H9 (cell line): Measurements from ENCODE around the gene ZC3HAV1. TPM values are rescaled to one million over a fixed set of nuclear protein-coding genes. Genes with fewer than 3 reads are reported as not detected.

Experiments used
- DNase-seq: peaks from one replicate; pipeline ENCODE4 v3.0.0-alpha.2; 2017
- H2AFZ ChIP-seq: one replicate; pipeline ENCODE4 v1.6.1; 2013; ENCODE audit warnings: mild to moderate bottlenecking, low read length, control low read depth, moderate library complexity
- H2AK5ac ChIP-seq: 2 replicates; pipeline ENCODE4 v1.6.1; 2013; ENCODE audit warnings: low read length, control low read depth, mixed read lengths; ENCODE audit not compliant: insufficient read length
- H2BK120ac ChIP-seq: one replicate; pipeline ENCODE4 v1.6.1; 2013; ENCODE audit warnings: low read depth, mild to moderate bottlenecking, low read length, control low read depth, inconsistent platforms; ENCODE audit not compliant: poor library complexity, severe bottlenecking
- H2BK12ac ChIP-seq: 2 replicates; pipeline ENCODE4 v1.6.1; 2013; ENCODE audit warnings: low read length, control low read depth, mixed read lengths, low read depth; ENCODE audit not compliant: insufficient read length
- H2BK15ac ChIP-seq: 2 replicates; pipeline ENCODE4 v1.6.1; 2013; ENCODE audit warnings: low read depth, low read length, control low read depth
- H2BK20ac ChIP-seq: one replicate; pipeline ENCODE4 v1.6.1; 2013; ENCODE audit warnings: low read depth, mild to moderate bottlenecking, low read length, control low read depth, inconsistent platforms; ENCODE audit not compliant: poor library complexity, severe bottlenecking
- H2BK5ac ChIP-seq: 2 replicates; pipeline ENCODE4 v1.6.1; 2013; ENCODE audit warnings: low read length, control low read depth, mixed read lengths; ENCODE audit not compliant: insufficient read length
- H3K14ac ChIP-seq: 2 replicates; pipeline ENCODE4 v1.6.1; 2013; ENCODE audit warnings: low read length, control low read depth; ENCODE audit not compliant: insufficient read depth
- H3K18ac ChIP-seq: 2 replicates; pipeline ENCODE4 v1.6.1; 2013; ENCODE audit warnings: low read depth, mild to moderate bottlenecking, mixed read lengths, low read length, control low read depth; ENCODE audit not compliant: insufficient read length
- H3K23ac ChIP-seq: 2 replicates; pipeline ENCODE4 v1.6.1; 2013; ENCODE audit warnings: low read length, control low read depth, mixed read lengths, low read depth; ENCODE audit not compliant: insufficient read length
- H3K23me2 ChIP-seq: 2 replicates; pipeline ENCODE4 v1.6.1; 2013; ENCODE audit warnings: low read depth, mild to moderate bottlenecking, mixed read lengths, low read length, control low read depth; ENCODE audit not compliant: insufficient read length, poor library complexity, severe bottlenecking
- H3K27ac ChIP-seq: 2 replicates; pipeline ENCODE4 v1.5.1; 2013; ENCODE audit warnings: low read length, control low read depth, mixed read lengths, low read depth; ENCODE audit not compliant: insufficient read length
- H3K27me3 ChIP-seq: 2 replicates; pipeline ENCODE4 v1.6.1; 2013; ENCODE audit warnings: low read length, control low read depth, inconsistent platforms; ENCODE audit not compliant: insufficient read depth
- H3K4ac ChIP-seq: 2 replicates; pipeline ENCODE4 v1.6.1; 2013; ENCODE audit warnings: low read depth, mild to moderate bottlenecking, control low read depth, inconsistent platforms, low read length, moderate library complexity
- H3K4me1 ChIP-seq: 2 replicates; pipeline ENCODE4 v1.6.1; 2013; ENCODE audit warnings: low read length, control low read depth, inconsistent platforms; ENCODE audit not compliant: insufficient read depth
- H3K4me2 ChIP-seq: 2 replicates; pipeline ENCODE4 v1.6.1; 2013; ENCODE audit warnings: low read length, control low read depth, mixed read lengths; ENCODE audit not compliant: insufficient read length, insufficient read depth
- H3K56ac ChIP-seq: 2 replicates; pipeline ENCODE4 v1.6.1; 2013; ENCODE audit warnings: low read depth, mild to moderate bottlenecking, mixed read lengths, low read length, control low read depth; ENCODE audit not compliant: insufficient read length
- H3K79me1 ChIP-seq: 2 replicates; pipeline ENCODE4 v1.6.1; 2013; ENCODE audit warnings: low read depth, mild to moderate bottlenecking, moderate library complexity, low read length, control low read depth, inconsistent platforms; ENCODE audit not compliant: insufficient read depth, poor library complexity, severe bottlenecking
- H3K79me2 ChIP-seq: 2 replicates; pipeline ENCODE4 v1.6.1; 2013; ENCODE audit warnings: low read length, control low read depth, inconsistent platforms; ENCODE audit not compliant: insufficient read depth
- H3K9ac ChIP-seq: 2 replicates; pipeline ENCODE4 v1.6.1; 2013; ENCODE audit warnings: low read length, control low read depth, mixed read lengths; ENCODE audit not compliant: insufficient read length; ENCODE audit errors: extremely low read depth
- H3K9me3 ChIP-seq: one replicate; pipeline ENCODE4 v1.6.1; 2013; ENCODE audit warnings: low read depth, low read length, inconsistent platforms; ENCODE audit not compliant: control insufficient read depth
- H3T11ph ChIP-seq: one replicate; pipeline ENCODE4 v1.6.1; 2013; ENCODE audit warnings: mild to moderate bottlenecking, low read length, control low read depth, inconsistent platforms
- H4K20me1 ChIP-seq: one replicate; pipeline ENCODE4 v1.6.1; 2013; ENCODE audit not compliant: control insufficient read depth, insufficient read length, insufficient read depth
- H4K5ac ChIP-seq: 2 replicates; pipeline ENCODE4 v1.6.1; 2013; ENCODE audit warnings: low read depth, mild to moderate bottlenecking, mixed read lengths, low read length, control low read depth; ENCODE audit not compliant: insufficient read length
- H4K8ac ChIP-seq: replicated peaks from 2 replicates; pipeline ENCODE4 v1.6.1; 2013; ENCODE audit warnings: low read length, control low read depth, mixed read lengths, low read depth; ENCODE audit not compliant: insufficient read length
- H4K91ac ChIP-seq: 2 replicates; pipeline ENCODE4 v1.6.1; 2013; ENCODE audit warnings: low read depth, mild to moderate bottlenecking, moderate library complexity, mixed read lengths, low read length, control low read depth; ENCODE audit not compliant: insufficient read length
- H3K27ac Mint-ChIP-seq, 3 experiments: 2 replicates in 2 of 3; 3 replicates in 1 of 3; pipeline ENCODE4 v1.8.0; 2020 to 2021; ENCODE audit warnings: mixed read lengths in 3 of 3, mild to moderate bottlenecking in 1 of 3, moderate library complexity in 1 of 3
- H3K27me3 Mint-ChIP-seq: 2 replicates; pipeline ENCODE4 v1.8.0; 2021; ENCODE audit warnings: low read depth, mild to moderate bottlenecking, moderate library complexity, mixed read lengths
- H3K36me3 Mint-ChIP-seq, 3 experiments: 2 replicates in 2 of 3; 3 replicates in 1 of 3; pipeline ENCODE4 v1.8.0; 2020 to 2021; ENCODE audit warnings: low read depth in 3 of 3, mixed read lengths in 3 of 3; ENCODE audit not compliant: insufficient read depth in 1 of 3
- H3K4me1 Mint-ChIP-seq, 2 experiments: 2 replicates each; pipeline ENCODE4 v1.8.0; 2020; ENCODE audit warnings: mixed read lengths in 2 of 2
- H3K4me3 Mint-ChIP-seq, 2 experiments: 2 replicates in 1 of 2; 3 replicates in 1 of 2; pipeline ENCODE4 v1.8.0; 2020 to 2021; ENCODE audit warnings: mild to moderate bottlenecking in 2 of 2, mixed read lengths in 2 of 2, moderate library complexity in 1 of 2
- H3K9me3 Mint-ChIP-seq, 2 experiments: 2 replicates in 1 of 2; 3 replicates in 1 of 2; pipeline ENCODE4 v1.8.0; 2020; ENCODE audit warnings: mild to moderate bottlenecking in 2 of 2, mixed read lengths in 2 of 2, moderate library complexity in 1 of 2
- WGBS: extraction: QIAGEN DNeasy Blood & Tissue Kit; methylation state at CpG from one replicate; pipeline ENCODE4 v1.1.7; 2013; ENCODE audit warnings: missing lambda C conversion rate, low lambda C conversion rate, mixed read lengths; ENCODE audit not compliant: insufficient read length; ENCODE audit errors: extremely low coverage; 5-methylcytosine and 5-hydroxymethylcytosine counted together
- total RNA-seq: library from RNA; stranded (reverse); gene quantifications from 2 replicates; pipeline ENCODE4 v1.2.1, GENCODE V29; 2021
- TF ChIP-seq, protein P1 (sequence below): fragments of 200-600 bp; sonication (generic); conservative IDR thresholded peaks from 3 replicates; pipeline ENCODE4 v1.8.0; 2021; ENCODE audit warnings: antibody characterized with exemption, mild to moderate bottlenecking

ZC3HAV1 gene
- total RNA-seq, 1 experiment from 2014 or later, result 32.8 TPM

DNA sequence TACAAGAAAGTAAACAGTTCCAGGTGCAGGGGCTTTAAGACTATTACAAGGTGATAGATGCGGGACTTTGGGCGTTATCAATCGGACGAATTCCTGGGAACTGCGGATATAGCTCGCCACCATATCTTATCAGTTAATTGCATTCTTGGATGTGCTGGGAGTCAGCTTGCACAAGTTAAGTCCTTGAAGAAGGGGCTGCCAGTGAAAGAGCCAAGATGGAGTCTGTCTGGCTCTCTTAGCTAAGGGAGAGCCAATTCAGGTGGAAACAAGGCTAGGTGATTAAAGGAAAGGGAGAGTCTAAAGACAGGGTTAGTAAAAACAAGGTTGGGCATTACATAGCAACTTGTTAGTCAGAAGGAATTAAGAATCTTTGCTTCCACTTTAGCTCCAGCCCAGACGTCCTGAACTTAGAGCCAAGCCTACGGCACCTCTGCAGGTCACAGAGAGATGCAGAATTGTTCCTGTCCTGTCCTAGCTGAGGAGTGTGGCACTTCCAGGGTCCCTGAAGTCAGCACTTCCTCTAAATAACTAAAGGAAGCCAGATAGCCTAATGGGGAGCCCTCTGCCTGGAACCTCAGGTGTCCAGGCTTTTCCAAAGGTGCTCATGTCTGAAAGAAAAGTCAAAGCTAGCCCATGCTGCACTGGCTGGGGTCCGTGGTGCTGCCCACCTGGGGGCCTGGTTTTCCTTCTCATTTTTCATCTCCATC is 17.3 kb downstream of the ZC3HAV1 start:
- H2BK120ac ChIP-seq, result no peak overlapping the region
- H2AK5ac ChIP-seq, result no peak overlapping the region
- no peak overlapping the region for H4K8ac ChIP-seq
- no peak overlapping the region for H3K4ac ChIP-seq
- peaks cover 4% of the 10 kb centered on the region for H3K79me1 ChIP-seq
- H3K23me2 ChIP-seq, result no peaks in the 10 kb centered on the region
- peak overlapping the region; percentile 36 for H2BK12ac ChIP-seq
- H3K14ac ChIP-seq, result no peak overlapping the region
- no peak overlapping the region for H3K18ac ChIP-seq
- no peak overlapping the region for H3K23ac ChIP-seq
- H3K4me1 Mint-ChIP-seq, result peaks cover 36 to 40% of the 10 kb centered on the region in 2 experiments
- no peak overlapping the region for H3T11ph ChIP-seq
- TF ChIP-seq, protein P1, sequence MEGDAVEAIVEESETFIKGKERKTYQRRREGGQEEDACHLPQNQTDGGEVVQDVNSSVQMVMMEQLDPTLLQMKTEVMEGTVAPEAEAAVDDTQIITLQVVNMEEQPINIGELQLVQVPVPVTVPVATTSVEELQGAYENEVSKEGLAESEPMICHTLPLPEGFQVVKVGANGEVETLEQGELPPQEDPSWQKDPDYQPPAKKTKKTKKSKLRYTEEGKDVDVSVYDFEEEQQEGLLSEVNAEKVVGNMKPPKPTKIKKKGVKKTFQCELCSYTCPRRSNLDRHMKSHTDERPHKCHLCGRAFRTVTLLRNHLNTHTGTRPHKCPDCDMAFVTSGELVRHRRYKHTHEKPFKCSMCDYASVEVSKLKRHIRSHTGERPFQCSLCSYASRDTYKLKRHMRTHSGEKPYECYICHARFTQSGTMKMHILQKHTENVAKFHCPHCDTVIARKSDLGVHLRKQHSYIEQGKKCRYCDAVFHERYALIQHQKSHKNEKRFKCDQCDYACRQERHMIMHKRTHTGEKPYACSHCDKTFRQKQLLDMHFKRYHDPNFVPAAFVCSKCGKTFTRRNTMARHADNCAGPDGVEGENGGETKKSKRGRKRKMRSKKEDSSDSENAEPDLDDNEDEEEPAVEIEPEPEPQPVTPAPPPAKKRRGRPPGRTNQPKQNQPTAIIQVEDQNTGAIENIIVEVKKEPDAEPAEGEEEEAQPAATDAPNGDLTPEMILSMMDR, result no peak
- H2BK15ac ChIP-seq, result no peak overlapping the region
- DNase-seq, result no peak
- peak overlapping the region; percentile 19 to 82 (median 80); a peak in 4 of 7 replicates for H3K27ac Mint-ChIP-seq
- H3K56ac ChIP-seq, result no peak overlapping the region
- peaks cover 14 to 20% (median 16%) of the 10 kb centered on the region in 3 experiments; a peak in 6 of 7 replicates for H3K36me3 Mint-ChIP-seq
- no peak overlapping the region for H2AFZ ChIP-seq
- no peaks in the 10 kb centered on the region for H4K20me1 ChIP-seq
- H3K27me3 ChIP-seq, result no peaks in the 10 kb centered on the region
- no peaks in the 10 kb centered on the region for H3K27me3 Mint-ChIP-seq
- no peaks in the 10 kb centered on the region; a peak in 1 of 5 replicates for H3K9me3 Mint-ChIP-seq
- H4K91ac ChIP-seq, result no peak overlapping the region
- no peak overlapping the region for H2BK5ac ChIP-seq
- no peaks in the 10 kb centered on the region; the same call in 1 of the 2 replicates for H3K79me2 ChIP-seq
- H3K4me1 ChIP-seq, result peaks cover 9% of the 10 kb centered on the region; the same call in 1 of the 2 replicates
- H2BK20ac ChIP-seq, result no peak overlapping the region
- H4K5ac ChIP-seq, result no peak overlapping the region
- H3K4me2 ChIP-seq, result no peak overlapping the region
- no peak overlapping the region for H3K9ac ChIP-seq
- no CpG with 5 or more reads among the region's 9 CpGs for WGBS
- no peak overlapping the region for H3K27ac ChIP-seq
- no peak overlapping the region for H3K4me3 Mint-ChIP-seq
- H3K9me3 ChIP-seq, result no peaks in the 10 kb centered on the region
